MCF 10A (cell line): ENCODE measurements around the gene MYF5. TPM values are rescaled to one million over a fixed set of nuclear protein-coding genes. Genes with fewer than 3 reads are reported as not detected.

Source experiments
- BruUV-seq: library from RNA; stranded (reverse); fragments of 400-500 nt; replicated peaks from 2 replicates; lab custom pipeline; 2021; lab: Mats Ljungman, UMichigan
- CTCF ChIA-PET: fragments of 300-600 bp; sonication (Branson Sonifier 250); formaldehyde crosslinking; extraction: SDS; loops from one replicate; lab custom pipeline; 2021; ENCODE audit warnings: antibody characterized with exemption, inconsistent platforms; lab: Yijun Ruan, JAX
- POLR2A ChIA-PET: fragments of 300-600, 350-650 bp; sonication (Branson Sonifier 250); formaldehyde crosslinking; extraction: SDS; loops from one replicate; lab custom pipeline; 2020; ENCODE audit warnings: antibody characterized with exemption, inconsistent platforms; lab: Yijun Ruan, JAX
- DNase-seq: peaks from one replicate; pipeline ENCODE4 v3.0.0-alpha.2; 2018; ENCODE audit not compliant: unreplicated experiment
- H3K27ac Mint-ChIP-seq: one replicate; pipeline ENCODE4 v1.8.0; 2022; ENCODE audit warnings: mild to moderate bottlenecking, low read depth, mixed read lengths; ENCODE audit not compliant: unreplicated experiment
- H3K27me3 Mint-ChIP-seq: one replicate; pipeline ENCODE4 v1.8.0; 2022; ENCODE audit warnings: mixed read lengths; ENCODE audit not compliant: insufficient read depth, unreplicated experiment
- H3K36me3 Mint-ChIP-seq: one replicate; pipeline ENCODE4 v1.8.0; 2022; ENCODE audit warnings: mild to moderate bottlenecking, moderate library complexity, mixed read lengths; ENCODE audit not compliant: insufficient read depth, unreplicated experiment
- H3K4me1 Mint-ChIP-seq: one replicate; pipeline ENCODE4 v1.8.0; 2022; ENCODE audit warnings: mixed read lengths; ENCODE audit not compliant: insufficient read depth, unreplicated experiment
- H3K4me3 Mint-ChIP-seq: one replicate; pipeline ENCODE4 v1.8.0; 2022; ENCODE audit warnings: mild to moderate bottlenecking, moderate library complexity, mixed read lengths; ENCODE audit not compliant: unreplicated experiment
- H3K9me3 Mint-ChIP-seq: one replicate; pipeline ENCODE4 v1.8.0; 2022; ENCODE audit warnings: mixed read lengths; ENCODE audit not compliant: unreplicated experiment
- intact Hi-C: fragments of 100-400 bp; cut with micrococcal nuclease; formaldehyde crosslinking; loops from 2 replicates; pipeline ENCODE4 v1.14.1; 2022
- total RNA-seq: library from RNA; stranded (reverse); gene quantifications from 2 replicates; pipeline ENCODE4 v1.2.3, GENCODE V29; 2022
- TF ChIP-seq, protein P1 (sequence below): fragments of 200-600 bp; IDR thresholded peaks from one replicate; pipeline ENCODE4 v1.8.0; 2022; ENCODE audit warnings: antibody characterized with exemption, mild to moderate bottlenecking; ENCODE audit not compliant: unreplicated experiment

MYF5 gene
- total RNA-seq, 1 experiment from 2014 or later, result not detected

GRCh38 chr12:80710727-80711449 lies 5.8 kb upstream of the MYF5 start:
- Mint-ChIP-seq H3K27ac (no peak overlapping the region), H3K36me3 (no peaks in the 10 kb centered on the region), H3K4me1 (no peaks in the 10 kb centered on the region), H3K9me3 (no peaks in the 10 kb centered on the region), H3K4me3 (no peak overlapping the region), H3K27me3 (peaks cover 24% of the 10 kb centered on the region)
- POLR2A ChIA-PET, result no interaction called here
- intact Hi-C loops, result no loop called here
- CTCF ChIA-PET, result interaction anchor here (0.6 kb wide), 1 partner anchor 34 kb away, joined by 3 read pairs; no protein-coding TSS in a partner anchor
- no TSS peak for BruUV-seq
- no peak for DNase-seq
- TF ChIP-seq, protein P1, sequence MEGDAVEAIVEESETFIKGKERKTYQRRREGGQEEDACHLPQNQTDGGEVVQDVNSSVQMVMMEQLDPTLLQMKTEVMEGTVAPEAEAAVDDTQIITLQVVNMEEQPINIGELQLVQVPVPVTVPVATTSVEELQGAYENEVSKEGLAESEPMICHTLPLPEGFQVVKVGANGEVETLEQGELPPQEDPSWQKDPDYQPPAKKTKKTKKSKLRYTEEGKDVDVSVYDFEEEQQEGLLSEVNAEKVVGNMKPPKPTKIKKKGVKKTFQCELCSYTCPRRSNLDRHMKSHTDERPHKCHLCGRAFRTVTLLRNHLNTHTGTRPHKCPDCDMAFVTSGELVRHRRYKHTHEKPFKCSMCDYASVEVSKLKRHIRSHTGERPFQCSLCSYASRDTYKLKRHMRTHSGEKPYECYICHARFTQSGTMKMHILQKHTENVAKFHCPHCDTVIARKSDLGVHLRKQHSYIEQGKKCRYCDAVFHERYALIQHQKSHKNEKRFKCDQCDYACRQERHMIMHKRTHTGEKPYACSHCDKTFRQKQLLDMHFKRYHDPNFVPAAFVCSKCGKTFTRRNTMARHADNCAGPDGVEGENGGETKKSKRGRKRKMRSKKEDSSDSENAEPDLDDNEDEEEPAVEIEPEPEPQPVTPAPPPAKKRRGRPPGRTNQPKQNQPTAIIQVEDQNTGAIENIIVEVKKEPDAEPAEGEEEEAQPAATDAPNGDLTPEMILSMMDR, result no peak

DNA sequence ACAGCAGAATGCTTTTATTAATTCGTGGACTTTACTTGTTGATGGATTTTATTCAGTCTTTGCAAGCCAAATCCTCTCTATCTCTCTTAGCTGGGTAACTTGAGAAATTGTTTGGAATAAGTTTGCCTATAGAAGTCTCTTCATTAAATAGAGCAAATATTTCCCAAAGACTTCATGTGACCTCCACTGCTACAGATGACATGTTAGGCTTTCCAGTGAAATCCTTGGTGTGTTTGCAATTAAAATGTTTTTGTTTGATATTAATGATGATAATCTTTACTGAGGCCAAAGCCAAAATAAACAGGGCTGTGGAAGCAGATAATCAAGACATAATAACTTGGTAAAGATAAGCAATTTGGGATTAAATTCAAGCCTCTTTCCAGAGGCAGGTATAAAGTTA lies 4.8 kb upstream of the MYF5 start:
- Mint-ChIP-seq H3K4me3 (no peak overlapping the region), H3K36me3 (no peaks in the 10 kb centered on the region), H3K27ac (no peak overlapping the region), H3K27me3 (peaks cover 24% of the 10 kb centered on the region), H3K4me1 (no peaks in the 10 kb centered on the region), H3K9me3 (no peaks in the 10 kb centered on the region)
- POLR2A ChIA-PET, result no interaction called here
- no peak for DNase-seq
- BruUV-seq, result no TSS peak
- CTCF ChIA-PET, result no interaction called here
- intact Hi-C loops, result no loop called here
- TF ChIP-seq, protein P1, result no peak

GRCh38 chr12:80712866-80713265 lies 3.8 kb upstream of the MYF5 start:
- ChIA-PET CTCF (no interaction called here), POLR2A (no interaction called here)
- DNase-seq, result no peak
- Mint-ChIP-seq H3K9me3 (no peaks in the 10 kb centered on the region), H3K27me3 (peaks cover 28% of the 10 kb centered on the region), H3K4me1 (no peaks in the 10 kb centered on the region), H3K36me3 (no peaks in the 10 kb centered on the region), H3K4me3 (no peak overlapping the region), H3K27ac (no peak overlapping the region)
- intact Hi-C loops, result no loop called here
- TF ChIP-seq, protein P1, result no peak
- BruUV-seq, result no TSS peak

DNA sequence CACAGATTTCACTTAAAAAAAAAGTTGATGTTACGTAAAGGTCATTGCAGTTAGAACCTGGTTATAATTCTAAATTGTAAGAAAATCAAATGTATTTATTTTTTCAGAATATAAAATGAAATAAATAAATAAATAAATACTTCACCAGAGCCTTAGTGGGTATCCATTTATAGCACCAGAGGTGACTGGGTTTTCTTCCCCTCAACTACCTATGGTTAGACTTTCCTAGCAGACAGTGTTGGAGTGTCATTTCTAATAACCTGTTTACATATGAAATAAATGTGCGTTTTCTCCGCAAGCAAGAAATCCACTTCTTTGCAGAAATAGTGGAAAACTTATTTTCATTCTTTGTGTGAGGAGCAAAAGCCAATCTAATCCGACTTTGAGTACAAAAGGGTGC lies 3.3 kb upstream of the MYF5 start:
- POLR2A ChIA-PET, result no interaction called here
- no TSS peak for BruUV-seq
- CTCF ChIA-PET, result no interaction called here
- no peaks in the 10 kb centered on the region for H3K36me3 Mint-ChIP-seq
- TF ChIP-seq, protein P1, result no peak
- intact Hi-C loops, result no loop called here
- no peak for DNase-seq
- no peak overlapping the region for H3K4me3 Mint-ChIP-seq
- no peak overlapping the region for H3K27ac Mint-ChIP-seq
- no peaks in the 10 kb centered on the region for H3K9me3 Mint-ChIP-seq
- peaks cover 34% of the 10 kb centered on the region for H3K27me3 Mint-ChIP-seq
- no peaks in the 10 kb centered on the region for H3K4me1 Mint-ChIP-seq
